Psoas muscle (tissue), 8 donors: Measurements from ENCODE around the gene RAD51B. TPM values are rescaled to one million over a fixed set of nuclear protein-coding genes. Genes with fewer than 3 reads are reported as not detected.

Experiments used
- ATAC-seq, 4 donors: fragments of 200-7000 bp; cut with Tn5 transposase; one replicate each; pipeline ENCODE4 v1.9.1; 2020; ENCODE audit warnings: moderate library complexity in 3 of 4, mild to moderate bottlenecking in 2 of 4
- DNase-seq, 2 donors: peaks; one replicate each; pipeline ENCODE4 v3.0.0-alpha.2; 2020
- H3K27ac ChIP-seq: fragments of 200-600 bp; one replicate; pipeline ENCODE4 v1.8.0; 2022
- H3K27me3 ChIP-seq, 3 donors: fragments of 200-600 bp in 1 of 3; one replicate each; pipeline versions ENCODE4 v1.6.1 to v1.8.0; 2013 to 2022; ENCODE audit warnings: low read length in 2 of 3, mild to moderate bottlenecking in 2 of 3, moderate library complexity in 1 of 3; ENCODE audit not compliant: insufficient read depth in 3 of 3
- H3K36me3 ChIP-seq, 2 donors: fragments of 200-600 bp in 1 of 2; one replicate each; pipeline versions ENCODE4 v1.6.1 to v1.8.0; 2013 to 2022; ENCODE audit warnings: low read depth in 1 of 2, mild to moderate bottlenecking in 1 of 2, moderate library complexity in 1 of 2; ENCODE audit not compliant: insufficient read depth in 1 of 2
- H3K4me1 ChIP-seq: fragments of 200-600 bp; one replicate; pipeline ENCODE4 v1.8.0; 2022
- H3K4me3 ChIP-seq: fragments of 200-600 bp; one replicate; pipeline ENCODE4 v1.8.0; 2022; ENCODE audit warnings: mild to moderate bottlenecking
- H3K9me3 ChIP-seq: fragments of 200-600 bp; one replicate; pipeline ENCODE4 v1.8.0; 2022
- WGBS, 3 donors: extraction: QIAGEN DNeasy Blood & Tissue Kit; methylation state at CpG; one replicate each; pipeline versions ENCODE4 v1.1.6 to v1.1.7; 2013; 5-methylcytosine and 5-hydroxymethylcytosine counted together
- intact Hi-C, 2 donors: fragments of 100-400 bp; cut with DNase I; formaldehyde crosslinking; loops; one replicate each; pipeline versions ENCODE4 v1.11.0 to v1.14.2; 2022
- polyA plus RNA-seq, 3 donors: library from polyadenylated mRNA; stranded (reverse); fragments of 200-250 nt; gene quantifications; one replicate each; pipeline ENCODE4 v1.2.3, GENCODE V29; 2013
- total RNA-seq, 4 donors: library from RNA; stranded (reverse); fragmentation: NEBNext Ultra II Directional in 2 of 4; extraction: Animal tissue kit (Norgen Biotek cat#: 25700) in 2 of 4; gene quantifications; one replicate each; pipeline versions ENCODE4 v1.2.1 to v1.2.4, GENCODE V29; 2021 to 2023
- TF ChIP-seq, protein P1 (sequence below): fragments of 200-600 bp; IDR thresholded peaks from one replicate; pipeline ENCODE4 v1.8.0; 2022; ENCODE audit warnings: antibody characterized with exemption
- donor health status: healthy with polysubstance abuse.
- donor health status: DM: no; HTN: no; CAD: no; lungs with moderate emphysema.
- donor health status: Bipolar disorder and iron deficiency.
- donor health status: healthy.
- donor health status: DM: yes; HTN: yes; CAD: no.
- donor health status: DM: no; HTN: no; CAD: no.
- donor health status: DM: no; HTN: no; CAD: no.
- donor health status: DM: yes; HTN: yes; CAD: no.

The RAD51B gene
- total and polyA plus RNA-seq, 7 donors = 0.60 to 7.2 (median 2.2) TPM

DNA sequence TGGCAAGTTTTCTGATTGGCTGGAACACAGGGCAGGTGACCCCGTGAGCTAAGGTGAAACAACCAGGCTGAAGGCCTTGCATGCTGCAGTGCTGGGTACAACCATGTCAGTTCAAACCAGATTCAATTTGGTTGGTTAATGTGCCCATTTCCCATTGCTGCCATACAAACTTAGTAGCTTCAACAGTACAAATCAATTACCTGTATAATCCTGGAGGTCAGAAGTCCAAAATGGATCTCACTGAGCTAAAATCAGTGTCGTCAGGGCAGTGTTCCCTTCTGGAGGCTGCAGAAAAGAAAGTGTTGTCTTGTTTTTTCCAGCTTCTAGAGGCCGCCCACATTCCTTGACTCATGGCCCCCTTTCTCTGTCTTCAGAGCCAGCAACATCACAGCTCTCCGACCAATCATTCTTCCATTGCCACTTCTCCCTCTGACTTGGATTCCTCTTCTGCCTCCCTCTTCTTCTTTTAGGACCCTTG is 751.6 kb downstream of the RAD51B start:
- ATAC-seq (no peak), DNase-seq (no peak)
- 96 to 98% (median 97%) methylated on average over 4 of the region's 4 CpGs for WGBS, 3 donors
- no peak overlapping the region for H3K27ac ChIP-seq
- no peaks in the 10 kb centered on the region for H3K27me3 ChIP-seq
- H3K4me3 ChIP-seq = no peak overlapping the region
- no peaks in the 10 kb centered on the region for H3K36me3 ChIP-seq
- no peaks in the 10 kb centered on the region for H3K9me3 ChIP-seq
- TF ChIP-seq, protein P1, sequence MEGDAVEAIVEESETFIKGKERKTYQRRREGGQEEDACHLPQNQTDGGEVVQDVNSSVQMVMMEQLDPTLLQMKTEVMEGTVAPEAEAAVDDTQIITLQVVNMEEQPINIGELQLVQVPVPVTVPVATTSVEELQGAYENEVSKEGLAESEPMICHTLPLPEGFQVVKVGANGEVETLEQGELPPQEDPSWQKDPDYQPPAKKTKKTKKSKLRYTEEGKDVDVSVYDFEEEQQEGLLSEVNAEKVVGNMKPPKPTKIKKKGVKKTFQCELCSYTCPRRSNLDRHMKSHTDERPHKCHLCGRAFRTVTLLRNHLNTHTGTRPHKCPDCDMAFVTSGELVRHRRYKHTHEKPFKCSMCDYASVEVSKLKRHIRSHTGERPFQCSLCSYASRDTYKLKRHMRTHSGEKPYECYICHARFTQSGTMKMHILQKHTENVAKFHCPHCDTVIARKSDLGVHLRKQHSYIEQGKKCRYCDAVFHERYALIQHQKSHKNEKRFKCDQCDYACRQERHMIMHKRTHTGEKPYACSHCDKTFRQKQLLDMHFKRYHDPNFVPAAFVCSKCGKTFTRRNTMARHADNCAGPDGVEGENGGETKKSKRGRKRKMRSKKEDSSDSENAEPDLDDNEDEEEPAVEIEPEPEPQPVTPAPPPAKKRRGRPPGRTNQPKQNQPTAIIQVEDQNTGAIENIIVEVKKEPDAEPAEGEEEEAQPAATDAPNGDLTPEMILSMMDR = no peak
- intact Hi-C loops = no loop called here
- no peaks in the 10 kb centered on the region for H3K4me1 ChIP-seq

DNA sequence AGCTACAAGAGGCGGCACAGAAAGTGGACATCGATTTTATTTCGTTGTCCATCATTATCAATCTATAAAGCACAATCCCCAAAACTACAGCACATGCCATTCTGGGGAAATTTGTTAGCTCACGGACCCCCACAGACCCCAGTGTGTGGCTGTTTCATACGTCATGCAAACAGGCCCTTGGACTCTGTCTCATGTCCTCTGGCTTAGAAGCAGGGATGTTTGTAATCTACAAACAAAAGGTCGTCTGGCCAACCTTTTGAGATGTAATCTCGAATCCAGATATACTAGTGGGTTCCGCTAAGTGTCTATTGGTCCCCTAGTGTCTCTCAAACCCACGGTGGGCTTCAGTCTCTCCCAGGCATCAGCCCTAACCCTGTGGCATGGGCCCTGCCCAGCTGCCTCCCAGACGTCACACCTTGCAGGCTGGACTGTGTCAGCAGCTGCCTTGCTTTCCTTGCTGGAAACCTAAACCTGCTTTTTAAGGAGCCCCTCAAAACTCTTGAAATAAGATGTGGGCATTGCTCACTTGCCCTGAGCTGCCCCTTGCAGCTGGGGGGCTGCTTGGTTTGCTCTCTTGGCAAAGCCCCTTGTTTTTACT is 752.4 kb downstream of the RAD51B start:
- H3K4me1 ChIP-seq = no peaks in the 10 kb centered on the region
- no peak overlapping the region for H3K4me3 ChIP-seq
- no peaks in the 10 kb centered on the region for H3K9me3 ChIP-seq
- DNase-seq = no peak
- H3K27ac ChIP-seq = no peak overlapping the region
- no peak for ATAC-seq
- intact Hi-C loops = no loop called here
- WGBS, 3 donors = 85 to 91% (median 87%) methylated on average over 10 of the region's 10 CpGs
- H3K27me3 ChIP-seq = no peaks in the 10 kb centered on the region
- TF ChIP-seq, protein P1 = no peak
- H3K36me3 ChIP-seq = no peaks in the 10 kb centered on the region

DNA sequence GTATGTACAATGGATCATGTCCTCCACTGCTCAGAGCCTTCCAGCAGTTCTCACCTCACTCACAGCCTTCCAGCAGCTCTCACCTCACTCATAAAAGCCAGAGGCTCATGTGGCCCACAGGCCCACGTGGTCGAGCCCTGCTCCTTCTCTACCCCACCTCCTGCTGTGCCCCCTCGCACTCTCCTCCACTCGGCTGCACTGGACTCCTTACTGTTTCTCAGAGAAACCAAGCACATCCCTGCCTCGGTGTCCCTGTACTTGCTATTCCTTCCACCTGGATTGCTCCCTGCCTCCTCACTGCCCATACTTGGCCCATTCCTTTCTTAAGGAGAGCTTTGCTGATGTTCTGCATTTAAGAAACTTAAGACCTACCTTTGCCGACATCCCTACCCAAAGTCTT is 753.5 kb downstream of the RAD51B start:
- ATAC-seq = no peak

DNA sequence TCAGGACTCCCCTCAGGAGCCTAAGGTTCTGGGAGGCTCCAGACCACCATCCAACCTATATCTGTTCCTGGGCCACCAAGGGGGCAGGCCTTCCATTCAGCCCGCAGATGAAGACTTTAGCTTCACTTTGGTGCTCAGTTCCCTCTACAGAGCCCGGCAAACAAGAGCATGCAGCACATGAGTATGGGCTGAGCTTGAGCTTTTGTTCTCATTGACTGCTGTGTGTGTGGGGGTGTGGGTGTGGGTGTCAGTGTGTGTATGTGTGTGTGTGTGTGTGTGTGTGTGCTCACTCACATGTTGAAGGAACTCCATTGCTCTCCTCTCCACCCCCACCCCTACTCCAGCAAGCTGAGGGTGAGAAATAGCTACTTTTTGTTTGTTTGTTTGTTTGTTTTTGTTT is 754.1 kb downstream of the RAD51B start:
- peaks cover 10% of the 10 kb centered on the region for H3K4me1 ChIP-seq
- TF ChIP-seq, protein P1 = no peak
- no peaks in the 10 kb centered on the region for H3K36me3 ChIP-seq
- ATAC-seq (no peak), DNase-seq (no peak)
- 94 to 97% (median 95%) methylated on average over 2 of the region's 2 CpGs for WGBS, 3 donors
- H3K27me3 ChIP-seq = no peaks in the 10 kb centered on the region
- H3K9me3 ChIP-seq = no peaks in the 10 kb centered on the region
- H3K4me3 ChIP-seq = no peak overlapping the region
- H3K27ac ChIP-seq = no peak overlapping the region
- intact Hi-C loops = no loop called here

More for the DNA sequence above, 753.5 kb downstream of the RAD51B start:
- Histone ChIP-seq H3K36me3 (no peaks in the 10 kb centered on the region), H3K27ac (no peak overlapping the region), H3K4me1 (peaks cover 10% of the 10 kb centered on the region), H3K9me3 (no peaks in the 10 kb centered on the region), H3K27me3 (no peaks in the 10 kb centered on the region), H3K4me3 (no peak overlapping the region)
- no peak for DNase-seq
- 92 to 94% (median 93%) methylated on average over 6 of the region's 6 CpGs for whole genome bisulfite sequencing, 3 donors
- intact Hi-C loops = no loop called here
- TF ChIP-seq, protein P1 = no peak

DNA sequence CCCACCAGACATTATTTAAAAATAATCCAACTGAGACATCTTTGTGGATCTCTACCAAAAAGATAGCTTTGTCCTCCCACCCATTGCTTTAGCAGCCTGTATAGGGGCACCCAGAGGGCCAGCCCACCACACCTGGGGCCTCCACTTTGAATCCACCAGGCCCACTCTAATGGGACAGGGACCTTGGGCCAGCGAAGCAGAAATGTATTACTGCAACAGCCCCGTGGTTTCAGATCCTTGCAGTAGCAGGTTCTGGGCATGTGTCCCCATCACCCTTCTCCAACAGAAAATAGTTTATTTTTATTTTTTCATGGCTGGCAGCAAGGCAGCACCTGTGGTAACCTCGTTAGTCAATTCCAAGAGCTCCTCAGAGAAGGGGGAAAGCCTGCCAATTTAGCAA is 754.9 kb downstream of the RAD51B start:
- H3K27me3 ChIP-seq = no peaks in the 10 kb centered on the region
- peaks cover 10% of the 10 kb centered on the region for H3K4me1 ChIP-seq
- TF ChIP-seq, protein P1 = no peak
- H3K4me3 ChIP-seq = no peak overlapping the region
- H3K9me3 ChIP-seq = no peaks in the 10 kb centered on the region
- intact Hi-C loops = no loop called here
- no peak for ATAC-seq
- DNase-seq = no peak
- no peaks in the 10 kb centered on the region for H3K36me3 ChIP-seq
- H3K27ac ChIP-seq = no peak overlapping the region
- 66 to 73% (median 70%) methylated on average over 3 of the region's 3 CpGs for WGBS, 3 donors
